Measurements from ENCODE around the gene KLHL22. TPM values are rescaled to one million over a fixed set of nuclear protein-coding genes. Genes with fewer than 3 reads are reported as not detected.
"Not testable (repeated sequence)": the region's sequence is repeated elsewhere in the genome, so short reads cannot be mapped to it uniquely, and the experiment has no call there.

The KLHL22 gene
- total RNA-seq, 1 experiment from 2014 or later = 23.6 TPM

DNA sequence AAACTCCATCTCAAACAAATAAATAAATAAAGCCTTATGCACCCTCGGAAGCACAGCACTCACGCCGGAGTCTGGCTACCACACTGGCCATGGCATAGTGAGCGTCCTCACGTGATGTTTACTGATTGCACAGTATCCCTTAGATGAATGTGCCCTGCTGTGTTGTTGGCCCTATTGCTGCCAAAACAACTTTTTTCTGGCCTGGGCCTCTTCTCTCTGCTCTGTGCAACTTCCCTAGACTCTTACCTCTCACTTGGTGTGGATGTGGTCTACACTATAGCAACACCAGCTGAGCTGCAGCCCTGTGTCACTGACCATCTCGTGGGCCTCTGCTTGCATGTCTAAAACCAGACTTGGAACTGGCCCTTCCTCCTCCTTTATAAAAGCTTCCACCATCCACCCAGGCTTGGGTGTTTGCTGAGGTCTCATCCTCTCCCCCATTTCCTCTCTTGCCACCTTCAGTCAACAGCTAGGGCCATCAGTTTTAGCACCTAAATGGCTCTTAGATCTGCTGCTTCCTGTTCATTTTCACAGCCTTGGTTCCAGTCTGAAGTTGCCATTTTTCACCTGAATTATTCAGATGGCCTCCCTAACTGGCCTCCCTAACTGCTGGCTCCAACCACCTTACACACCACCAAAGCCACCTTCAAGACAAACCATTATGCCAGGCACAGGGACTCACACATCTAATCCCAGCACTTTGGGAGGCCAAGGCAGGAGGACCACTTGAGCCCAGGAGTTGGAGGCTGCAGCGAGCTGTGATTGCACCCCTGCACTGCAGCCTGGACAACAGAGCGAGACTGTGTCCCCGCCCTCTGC lies 92.4 kb downstream of the KLHL22 start:
- in situ Hi-C loops (cut with HindIII; ENCODE audit: low pct_unique_long_range_greater_than_20kb, low sequenced_read_pairs) = no loop called here
- DNase-seq (ENCODE audit: low read depth) = no peak

GRCh38 chr22:20401376-20402014 lies 94.1 kb downstream of the KLHL22 start:
- DNase-seq (ENCODE audit: low read depth) = no peak
- in situ Hi-C loops (cut with HindIII; ENCODE audit: low pct_unique_long_range_greater_than_20kb, low sequenced_read_pairs) = no loop called here

DNA sequence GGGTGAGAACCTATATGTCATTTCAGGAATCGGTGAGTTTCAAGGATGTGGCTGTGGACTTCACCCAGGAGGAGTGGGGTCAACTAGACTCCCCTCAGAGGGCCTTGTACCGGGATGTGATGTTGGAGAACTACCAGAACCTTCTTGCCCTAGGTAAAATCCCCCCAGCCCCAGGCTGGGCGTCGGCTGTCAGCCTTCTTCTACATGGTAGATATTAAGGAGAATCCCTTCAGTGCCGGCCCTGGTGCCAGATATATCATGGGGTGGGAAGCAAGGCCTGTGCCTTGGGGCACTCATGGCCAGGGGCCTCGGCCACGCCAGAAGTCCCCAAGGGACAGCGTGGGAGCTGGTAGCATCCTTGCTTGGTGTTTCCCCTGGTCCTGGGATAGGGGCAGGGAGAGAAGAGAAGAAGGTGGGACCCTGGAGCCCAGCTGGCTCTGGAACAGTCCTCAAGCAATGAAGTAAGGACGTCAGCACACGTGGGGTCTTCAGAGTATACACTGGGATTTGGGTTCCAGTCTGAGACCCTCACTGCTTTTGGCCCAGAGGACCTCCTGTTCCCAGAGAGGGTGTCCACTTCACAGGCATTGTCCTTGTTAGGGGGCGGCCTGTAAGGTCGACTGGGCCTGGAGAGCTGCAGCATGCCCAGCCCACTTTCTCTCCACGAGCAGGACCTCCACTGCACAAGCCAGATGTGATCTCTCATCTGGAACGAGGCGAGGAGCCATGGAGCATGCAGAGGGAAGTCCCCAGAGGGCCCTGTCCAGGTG lies 94.8 kb downstream of the KLHL22 start:
- DNase-seq (ENCODE audit: low read depth) = no peak
- in situ Hi-C loops (cut with HindIII; ENCODE audit: low pct_unique_long_range_greater_than_20kb, low sequenced_read_pairs) = no loop called here

GRCh38 chr22:20399866-20400605 lies 95.6 kb downstream of the KLHL22 start:
- in situ Hi-C loops (cut with HindIII; ENCODE audit: low pct_unique_long_range_greater_than_20kb, low sequenced_read_pairs) = no loop called here

DNA sequence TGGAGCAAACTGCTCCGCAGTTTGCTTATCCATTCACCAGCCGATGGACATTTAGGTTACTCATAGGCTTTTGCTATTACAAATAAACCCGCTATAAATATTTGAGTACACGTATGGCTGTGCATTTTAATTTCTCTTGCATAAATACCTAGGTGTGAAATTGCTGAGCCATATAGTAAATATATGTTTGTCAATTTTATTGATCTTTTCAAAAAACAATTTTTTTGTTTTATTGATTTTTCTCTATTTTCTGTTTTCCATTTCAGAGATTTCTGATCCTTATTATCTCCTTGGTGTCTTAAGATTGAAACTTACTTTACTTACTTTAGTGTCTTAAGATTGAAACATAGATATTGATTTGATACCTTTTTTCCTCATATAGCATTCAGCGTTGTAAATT lies 97.2 kb downstream of the KLHL22 start:
- no peak for DNase-seq (ENCODE audit: low read depth)
- in situ Hi-C loops (cut with HindIII; ENCODE audit: low pct_unique_long_range_greater_than_20kb, low sequenced_read_pairs) = no loop called here

More at GRCh38 chr22:20399866-20400605, 95.6 kb downstream of the KLHL22 start:
- no peak for DNase-seq (ENCODE audit: low read depth)

GRCh38 chr22:20397498-20397897 lies 98.1 kb downstream of the KLHL22 start:
- no peak for DNase-seq (ENCODE audit: low read depth)
- in situ Hi-C loops (cut with HindIII; ENCODE audit: low pct_unique_long_range_greater_than_20kb, low sequenced_read_pairs) = no loop called here

DNA sequence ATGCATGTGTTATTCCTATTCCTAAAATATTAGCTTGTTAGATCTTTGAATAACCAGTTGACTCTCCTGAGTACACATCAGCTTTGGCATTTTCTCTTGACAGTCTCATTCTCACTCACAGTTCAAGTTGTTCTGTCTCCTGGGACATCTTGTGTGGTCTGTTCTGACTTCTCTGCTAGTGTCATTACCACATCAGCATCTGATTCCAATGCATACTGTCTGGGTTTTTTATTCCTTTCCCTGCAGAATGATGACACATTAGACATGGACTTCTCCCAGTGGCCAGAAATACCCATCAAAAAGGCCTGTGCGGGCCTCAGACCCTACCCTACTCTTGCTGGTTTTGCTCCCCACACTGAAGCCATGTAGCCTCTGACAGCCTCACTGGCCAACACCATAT lies 99.0 kb downstream of the KLHL22 start:
- DNase-seq (ENCODE audit: low read depth) = no peak
- in situ Hi-C loops (cut with HindIII; ENCODE audit: low pct_unique_long_range_greater_than_20kb, low sequenced_read_pairs) = no loop called here

GRCh38 chr22:20395907-20396287 lies 99.7 kb downstream of the KLHL22 start:
- in situ Hi-C loops (cut with HindIII; ENCODE audit: low pct_unique_long_range_greater_than_20kb, low sequenced_read_pairs) = no loop called here
- no peak for DNase-seq (ENCODE audit: low read depth)

DNA sequence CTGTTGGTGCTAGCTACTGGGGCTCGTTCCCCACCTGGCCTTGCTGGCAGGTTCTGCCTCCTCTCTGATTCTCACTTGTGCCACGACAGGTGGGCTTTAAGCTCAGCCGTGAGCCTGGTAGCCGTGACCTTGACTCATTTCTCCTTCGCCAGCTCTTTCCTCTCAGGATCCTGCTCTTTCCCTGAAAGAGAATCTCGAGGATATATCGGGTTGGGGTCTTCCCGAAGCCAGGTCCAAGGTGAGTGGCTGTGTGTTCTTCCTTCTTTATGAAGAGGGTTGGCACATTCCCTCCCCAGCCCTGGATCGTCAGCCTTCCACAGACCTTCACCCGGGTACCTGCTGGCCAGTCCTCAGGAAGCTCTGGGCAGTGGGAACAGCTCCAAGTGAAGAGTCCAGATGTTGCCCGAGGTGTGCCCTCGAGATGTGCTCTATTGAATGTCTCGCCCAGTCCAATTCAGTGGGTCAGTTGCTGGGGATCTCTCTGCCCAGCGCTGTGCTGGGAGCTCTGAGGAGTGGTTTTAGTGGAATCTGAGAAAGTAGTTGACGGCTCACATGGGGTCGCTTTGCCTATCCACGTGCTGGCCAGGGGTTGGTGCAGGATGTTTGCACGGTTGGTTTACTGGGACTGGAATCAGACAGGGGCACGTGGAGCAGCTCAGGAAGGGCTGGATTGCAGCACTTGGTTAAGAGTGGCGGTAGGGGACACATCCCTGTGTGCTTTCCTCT lies 100.3 kb downstream of the KLHL22 start:
- no peak for DNase-seq (ENCODE audit: low read depth)
- in situ Hi-C loops (cut with HindIII; ENCODE audit: low pct_unique_long_range_greater_than_20kb, low sequenced_read_pairs) = no loop called here

- DNase-seq (ENCODE audit: low read depth) = peak; percentile 90
- in situ Hi-C loops (cut with HindIII; ENCODE audit: low pct_unique_long_range_greater_than_20kb, low sequenced_read_pairs) = no loop called here
Observed at GRCh38 chr22:20393705-20394476, 101.7 kb downstream of the KLHL22 start, which contains the start of gene ZNF74. Gene ZNF74, plus strand, starts transcription at chr22:20394151. Its CDS starts 478 bp downstream, at chr22:20394629.

GRCh38 chr22:20392983-20393704 lies 102.5 kb downstream of the KLHL22 start:
- DNase-seq (ENCODE audit: low read depth) = no peak
- in situ Hi-C loops (cut with HindIII; ENCODE audit: low pct_unique_long_range_greater_than_20kb, low sequenced_read_pairs) = no loop called here

DNA sequence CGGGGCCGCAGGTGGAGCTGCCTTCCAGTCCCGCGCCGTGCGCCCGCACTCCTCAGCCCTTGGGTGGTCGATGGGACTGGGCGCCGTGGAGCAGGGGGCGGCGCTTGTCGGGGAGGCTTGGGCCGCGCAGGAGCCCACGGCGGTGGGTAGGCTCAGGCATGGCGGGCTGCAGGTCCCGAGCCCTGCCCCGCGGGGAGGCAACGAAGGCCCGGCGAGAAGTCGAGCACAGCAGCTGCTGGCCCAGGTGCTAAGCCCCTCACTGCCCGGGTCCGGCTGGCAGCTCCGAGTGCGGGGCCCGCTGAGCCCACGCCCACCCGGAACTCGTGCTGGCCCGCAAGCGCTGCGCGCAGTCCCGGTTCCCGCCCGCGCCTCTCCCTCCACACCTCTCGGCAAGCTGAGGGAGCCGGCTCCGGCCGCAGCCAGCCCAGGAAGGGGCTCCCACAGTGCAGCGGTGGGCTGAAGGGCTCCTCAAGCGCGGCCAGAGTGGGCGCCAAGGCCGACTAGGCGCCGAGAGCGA lies 103.2 kb downstream of the KLHL22 start:
- in situ Hi-C loops (cut with HindIII; ENCODE audit: low pct_unique_long_range_greater_than_20kb, low sequenced_read_pairs); DNase-seq (ENCODE audit: low read depth): not testable (repeated sequence)

Other genes starting within 250 kb of the KLHL22 start
- 11.9 and 13.1 TPM in 2 replicates for gene RTN4R, start 227.5 kb downstream of the KLHL22 start, total RNA-seq (2014; rRNA removed; shearing (Covaris generic); ENCODE audit: low replicate concordance)
- gene DGCR6L, start 175.7 kb downstream of the KLHL22 start, total RNA-seq (2014; rRNA removed; shearing (Covaris generic); ENCODE audit: low replicate concordance) = 122 and 180 TPM in 2 replicates
- gene ZNF74, start 101.6 kb downstream of the KLHL22 start, total RNA-seq (2014; rRNA removed; shearing (Covaris generic); ENCODE audit: low replicate concordance) = 14.0 and 16.8 TPM in 2 replicates
- gene SCARF2, start 58.0 kb downstream of the KLHL22 start, total RNA-seq (2014; rRNA removed; shearing (Covaris generic); ENCODE audit: low replicate concordance) = 1.2 and 3.1 TPM in 2 replicates
- 31.0 and 56.8 TPM in 2 replicates for gene MED15, start 11.8 kb upstream of the KLHL22 start, total RNA-seq (2014; rRNA removed; shearing (Covaris generic); ENCODE audit: low replicate concordance)

Data from Caki2 (cell line).